Lower leg skin (tissue), 4 donors: Measurements from ENCODE around the gene MARCHF10. TPM values are rescaled to one million over a fixed set of nuclear protein-coding genes. Genes with fewer than 3 reads are reported as not detected.

ENCODE experiments used
- DNase-seq, 2 donors: peaks; one replicate each; pipeline ENCODE4 v3.0.0-alpha.2; 2019; ENCODE audit warnings: low spot score in 2 of 2
- H3K4me3 ChIP-seq: fragments of 200-600 bp; sonication (generic); 2 replicates; pipeline ENCODE4 v1.5.1; 2017; ENCODE audit warnings: mild to moderate bottlenecking, low read depth; ENCODE audit not compliant: poor library complexity, severe bottlenecking
- POLR2A ChIP-seq, 2 donors: fragments of 450-650 bp; IDR thresholded peaks; one replicate each; pipeline ENCODE4 v1.6.1; 2016 to 2017; ENCODE audit warnings: antibody characterized with exemption in 2 of 2, mild to moderate bottlenecking in 1 of 2, moderate library complexity in 1 of 2
- WGBS, 2 donors: methylation state at CpG; one replicate each; pipeline ENCODE4 v1.1.5; 2018; 5-methylcytosine and 5-hydroxymethylcytosine counted together
- intact Hi-C: fragments of 100-400 bp; cut with DNase I; formaldehyde crosslinking; loops from one replicate; pipeline ENCODE4 v1.15.0; 2023; ENCODE audit warnings: low total_unique reads
- total RNA-seq, 4 donors: library from RNA; depleted of rRNA; stranded (reverse); fragments of >200 nt; gene quantifications; one replicate each; pipeline ENCODE4 v1.1.0, GENCODE V29; 2016
- TF ChIP-seq, protein P1 (sequence below), 3 donors: fragments of 450-650 bp; IDR thresholded peaks; one replicate each; pipeline ENCODE4 v1.5.1; 2016; ENCODE audit warnings: antibody characterized with exemption in 3 of 3, mild to moderate bottlenecking in 3 of 3, moderate library complexity in 2 of 3

The MARCHF10 gene
- total RNA-seq, 4 donors from 2014 or later: not detected

- intact Hi-C loops: no loop called here
- TF ChIP-seq POLR2A (IDR thresholded peaks at IDR 0.05): no peak
- peak in 1 of 2 donors; percentile 69 for DNase-seq
- H3K4me3 ChIP-seq: no peak overlapping the region
- 81 to 86% methylated on average over 8 of the region's 8 CpGs for WGBS, 2 donors
Observed at GRCh38 chr17:62714016-62714777, 93.9 kb downstream of the MARCHF10 start.

- peak in 1 of 2 donors; percentile 71 for DNase-seq
- 79 to 85% methylated on average over 17 of the region's 17 CpGs for WGBS, 2 donors
- H3K4me3 ChIP-seq: no peak overlapping the region
- TF ChIP-seq POLR2A (IDR thresholded peaks at IDR 0.05): no peak
- TF ChIP-seq, protein P1, sequence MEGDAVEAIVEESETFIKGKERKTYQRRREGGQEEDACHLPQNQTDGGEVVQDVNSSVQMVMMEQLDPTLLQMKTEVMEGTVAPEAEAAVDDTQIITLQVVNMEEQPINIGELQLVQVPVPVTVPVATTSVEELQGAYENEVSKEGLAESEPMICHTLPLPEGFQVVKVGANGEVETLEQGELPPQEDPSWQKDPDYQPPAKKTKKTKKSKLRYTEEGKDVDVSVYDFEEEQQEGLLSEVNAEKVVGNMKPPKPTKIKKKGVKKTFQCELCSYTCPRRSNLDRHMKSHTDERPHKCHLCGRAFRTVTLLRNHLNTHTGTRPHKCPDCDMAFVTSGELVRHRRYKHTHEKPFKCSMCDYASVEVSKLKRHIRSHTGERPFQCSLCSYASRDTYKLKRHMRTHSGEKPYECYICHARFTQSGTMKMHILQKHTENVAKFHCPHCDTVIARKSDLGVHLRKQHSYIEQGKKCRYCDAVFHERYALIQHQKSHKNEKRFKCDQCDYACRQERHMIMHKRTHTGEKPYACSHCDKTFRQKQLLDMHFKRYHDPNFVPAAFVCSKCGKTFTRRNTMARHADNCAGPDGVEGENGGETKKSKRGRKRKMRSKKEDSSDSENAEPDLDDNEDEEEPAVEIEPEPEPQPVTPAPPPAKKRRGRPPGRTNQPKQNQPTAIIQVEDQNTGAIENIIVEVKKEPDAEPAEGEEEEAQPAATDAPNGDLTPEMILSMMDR (IDR thresholded peaks at IDR 0.05): no peak
- intact Hi-C loops: no loop called here
Observed at GRCh38 chr17:62713086-62713881, 94.8 kb downstream of the MARCHF10 start.

- WGBS, 2 donors: 76 to 83% methylated on average over 8 of the region's 8 CpGs
- no peak for TF ChIP-seq POLR2A (IDR thresholded peaks at IDR 0.05)
- TF ChIP-seq, protein P1 (IDR thresholded peaks at IDR 0.05): no peak
- no peak overlapping the region for H3K4me3 ChIP-seq
- intact Hi-C loops: no loop called here
- peak in 1 of 2 donors; percentile 56 for DNase-seq
Observed at GRCh38 chr17:62712171-62712581, 95.9 kb downstream of the MARCHF10 start.

GRCh38 chr17:62708587-62708986 lies 99.5 kb downstream of the MARCHF10 start:
- intact Hi-C loops: no loop called here
- no peak overlapping the region for H3K4me3 ChIP-seq
- TF ChIP-seq, protein P1 (IDR thresholded peaks at IDR 0.05): no peak
- no peak for TF ChIP-seq POLR2A (IDR thresholded peaks at IDR 0.05)
- 70 to 82% methylated on average over 2 of the region's 2 CpGs for WGBS, 2 donors
- peak in 1 of 2 donors; percentile 45 for DNase-seq

DNA sequence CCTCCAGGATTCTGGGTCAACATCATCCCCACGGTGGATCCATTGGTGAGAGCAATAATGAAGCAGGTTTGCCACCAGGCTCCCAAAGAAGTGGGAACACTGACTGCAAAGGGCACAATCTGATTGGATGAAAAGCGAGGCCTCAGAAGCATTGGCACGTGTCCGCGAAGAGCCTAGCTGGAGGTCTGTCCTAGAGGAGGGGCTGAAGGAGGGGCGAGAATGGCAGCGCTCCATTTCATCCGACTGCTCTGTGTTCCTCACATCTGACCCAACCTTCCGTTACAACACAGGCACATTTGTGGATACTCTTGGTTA lies 100.7 kb downstream of the MARCHF10 start:
- 93 to 94% methylated on average over 9 of the region's 9 CpGs for WGBS, 2 donors
- TF ChIP-seq, protein P1 (IDR thresholded peaks at IDR 0.05): no peak
- no peak for TF ChIP-seq POLR2A (IDR thresholded peaks at IDR 0.05)
- H3K4me3 ChIP-seq: no peak overlapping the region
- DNase-seq: peak in 1 of 2 donors; percentile 67
- intact Hi-C loops: no loop called here
